ENCODE measurements around the gene TMEM106B.

TMEM106B gene

GRCh38 chr7:12226756-12227155 is 15.7 kb downstream of the TMEM106B start:
- no peak for DNase-seq (ENCODE audit: low read depth in 2 of 2, low spot score in 1 of 2)

GRCh38 chr7:12228024-12228423 is 16.9 kb downstream of the TMEM106B start:
- no peak for DNase-seq (ENCODE audit: low read depth in 2 of 2, low spot score in 1 of 2)

DNA sequence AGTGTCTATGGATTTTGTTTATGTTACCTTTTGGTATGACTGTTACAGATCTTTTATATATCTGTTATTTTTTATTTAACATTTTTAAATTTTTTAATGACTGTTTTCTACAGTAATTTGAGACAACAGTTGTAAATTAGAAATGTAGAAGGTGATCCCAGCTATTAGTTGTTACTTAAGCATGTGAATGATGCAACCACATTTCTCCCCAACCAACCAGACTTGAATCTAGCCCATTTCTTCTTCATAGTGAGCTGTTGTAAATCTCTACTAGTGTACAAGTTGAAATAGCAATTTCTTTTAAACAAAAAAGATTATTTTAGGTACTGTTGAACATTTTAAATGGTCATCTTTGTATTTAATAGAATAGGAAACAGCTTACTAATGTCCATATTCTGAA is 18.0 kb downstream of the TMEM106B start:
- DNase-seq (ENCODE audit: low read depth in 2 of 2, low spot score in 1 of 2) = no peak

DNA sequence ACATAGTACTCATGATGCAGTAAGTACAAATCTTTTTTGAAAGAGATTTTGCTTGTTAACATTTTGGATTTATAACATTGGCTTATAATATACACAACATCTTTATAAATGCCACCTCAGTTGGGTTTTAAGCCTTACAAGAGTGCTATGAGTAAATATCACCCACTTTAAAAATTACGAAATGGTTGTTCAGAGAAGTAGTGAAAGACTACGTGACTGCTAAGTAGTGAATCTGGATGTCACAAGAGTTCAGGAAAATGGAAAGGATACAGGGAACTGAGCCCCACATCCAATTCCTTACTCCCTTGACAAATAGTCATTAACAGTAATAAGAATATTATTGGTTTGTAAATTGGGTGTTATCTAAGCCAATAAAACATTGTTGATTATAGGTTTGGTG is 20.0 kb downstream of the TMEM106B start:
- no peak for DNase-seq (ENCODE audit: low read depth in 2 of 2, low spot score in 1 of 2)

GRCh38 chr7:12233175-12233574 is 22.1 kb downstream of the TMEM106B start:
- DNase-seq (ENCODE audit: low read depth in 2 of 2, low spot score in 1 of 2) = no peak

- no peak for DNase-seq (ENCODE audit: low read depth in 2 of 2, low spot score in 1 of 2)
These were observed 23.3 kb downstream of the TMEM106B start for GRCh38 chr7:12234334-12234865.

DNA sequence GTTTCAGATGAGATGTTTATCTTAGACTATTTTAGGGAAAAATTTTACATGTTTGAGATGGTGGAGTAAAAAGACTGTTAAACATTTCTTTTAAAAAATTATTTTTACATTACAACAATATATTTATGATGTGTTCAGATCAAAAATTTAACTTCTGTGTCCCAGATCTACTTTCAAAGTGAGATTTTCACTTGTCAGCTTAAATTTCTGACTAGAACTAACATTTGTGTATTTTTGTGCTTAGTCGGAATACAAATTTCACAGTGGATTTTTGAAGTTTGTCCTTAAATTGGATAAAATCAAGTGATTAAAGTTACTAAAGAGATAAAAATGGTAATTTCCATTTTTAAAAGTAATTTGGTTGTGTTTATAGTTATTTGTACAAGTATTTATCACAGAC is 24.9 kb downstream of the TMEM106B start:
- DNase-seq (ENCODE audit: low read depth in 2 of 2, low spot score in 1 of 2) = no peak

GRCh38 chr7:12237007-12237406 is 25.9 kb downstream of the TMEM106B start:
- no peak for DNase-seq (ENCODE audit: low read depth in 2 of 2, low spot score in 1 of 2)

DNA sequence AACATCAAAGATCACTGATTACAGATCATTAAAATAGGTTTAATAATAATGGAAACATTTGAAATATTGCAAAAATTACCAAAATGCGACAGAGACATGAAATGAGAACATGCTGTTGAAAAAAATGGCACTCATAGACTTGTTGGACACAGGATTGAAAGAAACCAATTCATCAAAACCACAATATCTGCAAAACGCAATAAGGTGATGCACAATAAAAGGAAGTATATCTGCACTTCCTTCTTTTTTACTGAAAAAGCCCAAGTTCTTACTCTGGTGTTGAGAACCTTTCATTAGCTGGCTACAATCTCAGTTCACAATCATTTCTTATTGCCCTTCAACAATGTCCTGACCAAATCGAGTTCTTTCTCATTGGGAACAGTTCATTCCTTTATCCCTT is 28.7 kb downstream of the TMEM106B start:
- no peak for DNase-seq (ENCODE audit: low read depth in 2 of 2, low spot score in 1 of 2)

- DNase-seq (ENCODE audit: low read depth in 2 of 2, low spot score in 1 of 2) = no peak
These were observed 33.0 kb downstream of the TMEM106B start for GRCh38 chr7:12244129-12244528.

DNA sequence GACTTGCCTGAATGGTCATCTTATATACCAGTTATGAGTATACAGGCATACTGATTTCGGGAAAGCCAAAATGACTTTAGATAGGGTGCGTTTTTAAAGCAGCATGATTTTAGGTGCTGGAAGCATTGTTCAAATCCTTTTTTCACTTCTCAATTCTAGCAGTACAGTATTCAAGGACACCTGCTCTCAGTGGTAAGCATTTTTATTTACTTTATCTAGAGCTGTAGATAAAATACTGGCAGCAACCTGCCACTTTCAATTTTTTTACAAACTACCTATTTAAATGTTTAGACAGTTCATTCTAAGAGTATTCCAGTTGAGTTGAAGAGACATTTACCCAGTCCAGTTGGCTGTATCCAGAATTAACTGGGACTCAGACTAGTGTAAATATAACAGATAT is 33.6 kb downstream of the TMEM106B start:
- no peak for DNase-seq (ENCODE audit: low read depth in 2 of 2, low spot score in 1 of 2)

DNA sequence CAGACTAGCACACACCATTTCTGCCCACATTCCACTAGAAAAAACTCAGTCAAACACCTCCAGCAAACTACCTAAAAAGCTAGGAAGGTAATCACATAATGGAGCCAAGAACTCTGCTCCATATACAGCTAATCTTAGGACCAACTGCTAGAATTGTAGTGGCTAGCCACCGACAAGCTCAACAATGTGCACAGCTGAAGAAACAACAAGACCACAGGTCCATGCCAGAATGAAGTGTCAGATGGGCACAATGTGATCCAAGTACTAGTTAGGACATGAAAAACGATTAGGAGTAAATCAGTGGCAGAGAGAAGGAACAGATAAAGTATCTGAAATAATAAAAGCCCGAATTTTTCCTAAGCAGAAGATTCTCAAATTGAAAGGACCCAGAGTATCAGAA is 38.6 kb downstream of the TMEM106B start:
- no peak for DNase-seq (ENCODE audit: low read depth in 2 of 2, low spot score in 1 of 2)

GRCh38 chr7:12250232-12250631 is 39.1 kb downstream of the TMEM106B start:
- no peak for DNase-seq (ENCODE audit: low read depth in 2 of 2, low spot score in 1 of 2)

DNA sequence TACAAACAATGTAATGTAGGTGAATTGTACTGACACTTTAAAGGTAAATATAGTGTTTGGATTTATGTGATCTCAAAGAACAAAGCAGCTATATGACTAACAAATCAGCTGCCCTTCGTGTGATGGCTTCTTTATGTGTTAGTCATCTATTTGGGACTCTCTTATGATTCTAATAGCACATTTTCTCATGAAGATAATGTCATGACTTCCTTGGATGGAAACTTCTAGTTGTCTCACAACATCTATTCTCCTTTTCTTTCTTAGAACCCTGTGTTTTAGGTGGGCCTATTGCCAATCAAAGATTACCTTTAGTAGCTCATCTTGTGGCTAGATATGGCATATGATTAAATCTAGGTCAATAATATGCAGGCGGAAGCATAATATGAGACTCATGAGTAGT is 45.0 kb downstream of the TMEM106B start:
- no peak for DNase-seq (ENCODE audit: low read depth in 2 of 2, low spot score in 1 of 2)

- DNase-seq (ENCODE audit: low read depth in 2 of 2, low spot score in 1 of 2) = no peak
These were observed 46.5 kb downstream of the TMEM106B start for GRCh38 chr7:12257582-12257981.

GRCh38 chr7:12258074-12258473 is 47.0 kb downstream of the TMEM106B start:
- DNase-seq (ENCODE audit: low read depth in 2 of 2, low spot score in 1 of 2) = no peak

DNA sequence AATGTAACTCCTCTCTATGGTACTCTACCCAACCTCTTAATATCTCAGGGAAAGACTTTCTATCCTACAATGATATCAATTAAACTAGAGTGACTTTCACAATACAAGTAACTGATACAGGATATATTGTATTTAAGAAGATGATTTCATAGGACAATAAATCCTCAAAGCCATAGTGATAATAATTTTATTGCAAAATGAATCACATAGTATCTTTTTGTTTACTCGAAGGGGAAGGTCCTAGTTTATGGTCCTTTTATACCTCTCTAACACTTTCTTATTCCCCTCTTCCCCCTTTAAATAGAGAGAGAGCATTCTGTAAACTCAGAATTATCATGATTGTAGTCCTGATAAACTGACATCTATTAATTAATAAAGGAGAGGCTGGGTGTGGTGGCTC is 56.4 kb downstream of the TMEM106B start:
- DNase-seq (ENCODE audit: low read depth in 2 of 2, low spot score in 1 of 2) = no peak

DNA sequence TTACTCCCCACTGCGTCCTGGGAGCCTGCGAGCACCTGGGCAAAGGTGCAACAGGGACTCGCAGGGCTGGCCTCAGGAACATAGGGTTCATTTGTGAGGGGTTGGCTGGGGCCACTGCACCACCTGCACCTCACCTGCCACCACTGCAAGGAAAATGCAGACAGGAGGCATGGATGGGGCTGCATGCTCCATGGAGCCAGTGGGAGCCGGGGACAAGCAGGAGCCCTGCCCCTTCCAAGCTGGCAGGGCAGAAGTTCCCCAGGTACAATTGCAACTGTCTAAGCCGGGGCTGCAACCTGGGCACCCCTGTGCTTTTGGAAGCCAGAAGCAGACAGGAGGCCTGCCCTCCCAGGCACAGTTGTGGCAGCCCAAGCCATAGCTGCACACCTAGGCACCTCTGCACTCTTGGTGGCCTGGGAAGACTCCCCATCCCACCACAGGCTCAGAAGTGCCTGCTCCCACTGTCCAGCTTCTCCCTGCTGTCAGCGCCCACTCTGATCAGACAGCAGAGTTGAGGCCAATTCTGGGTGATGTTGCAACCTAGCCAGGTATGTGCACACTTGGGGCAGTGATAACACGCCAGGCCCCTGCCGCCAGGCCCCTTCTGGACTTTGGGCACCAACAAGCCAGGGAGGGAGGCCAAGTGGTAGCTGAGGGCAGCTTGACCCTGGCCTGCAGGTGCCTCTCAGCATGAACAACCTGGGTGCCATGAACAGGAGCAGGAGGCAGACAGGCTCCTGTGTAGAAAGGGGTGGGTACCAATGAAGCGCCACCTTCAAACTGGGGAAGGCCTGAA is 58.2 kb downstream of the TMEM106B start:
- DNase-seq (ENCODE audit: low read depth in 2 of 2, low spot score in 1 of 2) = no peak

- no peak for DNase-seq (ENCODE audit: low read depth in 2 of 2, low spot score in 1 of 2)
These were observed 69.9 kb downstream of the TMEM106B start for GRCh38 chr7:12281038-12281437.

DNA sequence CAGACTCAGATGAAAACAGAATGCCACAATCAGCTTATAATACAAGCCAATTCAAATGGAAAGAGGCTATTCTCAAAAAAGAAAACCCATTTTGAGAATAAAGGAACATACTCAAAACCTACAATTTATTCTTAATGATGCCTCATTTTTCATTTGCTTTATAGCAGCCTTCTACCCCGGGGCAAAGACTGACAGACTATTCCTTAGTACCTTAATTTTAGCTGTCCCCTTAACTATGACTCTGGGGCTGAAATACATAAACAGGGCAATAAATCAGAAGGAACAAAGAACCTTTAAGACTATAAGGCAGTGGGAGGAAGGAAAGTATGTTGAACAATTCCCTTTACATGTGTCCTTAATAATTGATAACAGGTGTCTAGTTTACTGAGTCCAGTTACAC is 76.8 kb downstream of the TMEM106B start:
- no peak for DNase-seq (ENCODE audit: low read depth in 2 of 2, low spot score in 1 of 2)

DNA sequence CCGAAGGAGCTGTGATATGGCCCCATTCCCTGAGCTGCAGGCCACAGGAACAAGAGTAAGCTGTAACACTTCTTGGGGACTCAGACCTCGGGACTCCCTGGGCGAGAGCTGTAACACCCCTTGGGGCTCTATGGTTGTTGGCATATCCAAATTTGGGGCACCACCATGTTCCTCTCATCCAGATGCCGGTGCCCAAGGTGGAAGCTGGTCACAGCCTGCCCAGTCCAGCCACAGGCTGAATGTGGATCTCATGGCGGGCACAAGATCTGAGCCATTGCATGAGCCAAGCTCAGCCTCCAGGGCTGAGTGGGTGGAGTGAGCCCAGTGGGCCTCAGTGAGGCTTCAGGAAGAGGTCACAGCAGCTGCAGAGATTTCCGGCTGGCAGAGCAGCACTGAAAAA is 78.9 kb downstream of the TMEM106B start:
- no peak for DNase-seq (ENCODE audit: low read depth in 2 of 2, low spot score in 1 of 2)

DNA sequence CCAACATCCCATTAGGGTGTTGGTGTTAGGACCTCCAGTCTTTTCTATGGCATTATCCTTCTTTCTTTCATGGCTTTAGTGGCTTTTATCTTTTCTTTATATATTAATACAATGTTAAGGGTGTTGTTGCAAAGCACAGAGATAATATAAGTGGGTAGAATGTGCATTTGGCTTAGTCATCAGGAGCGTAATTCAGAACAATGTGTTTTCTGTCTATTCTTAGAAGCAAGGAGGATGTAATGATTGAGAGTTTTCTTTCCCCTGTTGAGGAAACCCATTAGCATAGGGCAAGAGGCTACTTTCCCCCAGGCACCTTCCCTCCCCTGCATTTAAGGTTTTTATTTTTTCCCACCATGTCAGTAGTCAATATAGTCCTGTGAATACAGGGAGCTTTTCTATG is 79.7 kb downstream of the TMEM106B start:
- DNase-seq (ENCODE audit: low read depth in 2 of 2, low spot score in 1 of 2) = no peak

GRCh38 chr7:12291870-12292269 is 80.8 kb downstream of the TMEM106B start:
- no peak for DNase-seq (ENCODE audit: low read depth in 2 of 2, low spot score in 1 of 2)

All from stimulated activated CD8-positive, alpha-beta memory T cell treated with anti-CD3 and anti-CD28 coated beads, Interleukin-4, amount 100 ng/mL, for 4 hours (primary cell).